HL-60/S4 treated with retinoic acid at 250 ng/mL for 4 days and 3 days (cell line): ENCODE results near the gene MDH1.
"Not testable (repeated sequence)": the region's sequence is repeated elsewhere in the genome, so short reads cannot be mapped to it uniquely, and the experiment has no call there.

Experiments
- in situ Hi-C: fragments of 300-500 bp; cut with MboI; formaldehyde crosslinking; loops from 2 replicates; pipeline ENCODE4 v1.7.0; 2022; ENCODE audit warnings: low sequenced_read_pairs

The MDH1 gene

DNA sequence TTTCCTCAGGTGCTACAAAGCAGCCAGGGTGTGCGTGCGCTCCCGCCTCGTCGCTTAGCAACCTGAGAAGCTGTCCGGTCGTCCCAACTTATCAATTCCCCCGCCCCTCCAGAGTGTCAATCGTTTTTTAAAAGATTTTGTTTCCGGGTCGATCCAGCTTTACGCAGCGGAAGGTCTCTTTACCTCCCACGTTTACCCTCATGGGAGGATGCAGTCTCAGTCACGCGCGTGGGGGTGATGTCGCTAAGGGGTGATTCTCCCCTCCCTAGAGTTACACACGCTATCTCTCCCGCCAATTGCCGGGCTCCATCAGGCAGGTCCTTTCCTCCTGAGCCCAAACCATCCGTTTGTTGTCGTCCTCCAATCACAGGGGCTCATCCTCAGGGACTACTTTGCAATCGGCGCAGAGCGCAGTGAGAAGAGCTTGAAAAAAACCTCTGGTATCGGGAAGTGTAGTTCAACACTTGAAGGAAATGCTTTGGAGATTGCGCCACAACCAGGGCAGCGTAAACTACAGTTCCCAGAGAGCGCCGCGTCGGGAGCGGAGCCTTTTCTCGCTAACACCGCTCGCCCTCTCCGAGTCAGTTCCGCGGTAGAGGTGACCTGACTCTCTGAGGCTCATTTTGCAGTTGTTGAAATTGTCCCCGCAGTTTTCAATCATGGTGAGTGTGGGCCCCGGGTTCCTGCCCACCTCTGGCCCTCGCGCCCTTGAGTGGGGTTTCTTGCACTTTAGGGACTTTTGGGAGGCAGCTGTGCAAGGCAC lies at the start of gene MDH1, which contains the start of gene WDPCP:
Gene MDH1 (plus strand): TSS at position 579 of the 763 bp plus-strand sequence. CDS start 81 bp downstream, at position 660.
Gene WDPCP (minus strand): TSS at position 93 of the 763 bp plus-strand sequence. CDS start 206 bp downstream, outside the sequence.
- in situ Hi-C loops, result no loop called here

- in situ Hi-C loops, result no loop called here
Measured at GRCh38 chr2:63539416-63540162, 49.2 kb upstream of the MDH1 start.

GRCh38 chr2:63544017-63544627 lies 44.6 kb upstream of the MDH1 start:
- in situ Hi-C loops, result no loop called here

- in situ Hi-C loops, result no loop called here
Measured at GRCh38 chr2:63545023-63545422, 43.7 kb upstream of the MDH1 start.

DNA sequence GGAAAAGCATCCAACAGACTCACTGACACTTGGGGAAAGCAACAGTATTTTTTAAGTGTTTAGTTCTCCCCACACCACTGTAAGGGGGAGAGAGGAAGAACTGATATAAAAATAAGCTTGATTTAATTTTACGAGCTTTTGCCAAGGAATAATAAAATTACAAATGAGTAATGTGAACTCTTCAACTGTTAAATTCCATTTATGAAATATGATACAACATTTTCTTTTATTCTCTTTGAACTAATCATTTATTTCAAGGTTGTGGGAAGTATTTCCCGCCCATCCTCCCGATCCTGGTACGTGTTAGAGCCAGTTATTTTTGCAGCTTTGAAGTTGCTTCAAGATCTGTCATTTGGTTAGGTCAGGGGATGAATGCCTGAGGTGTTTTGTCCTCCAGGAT lies 35.7 kb upstream of the MDH1 start:
- in situ Hi-C loops, result no loop called here

DNA sequence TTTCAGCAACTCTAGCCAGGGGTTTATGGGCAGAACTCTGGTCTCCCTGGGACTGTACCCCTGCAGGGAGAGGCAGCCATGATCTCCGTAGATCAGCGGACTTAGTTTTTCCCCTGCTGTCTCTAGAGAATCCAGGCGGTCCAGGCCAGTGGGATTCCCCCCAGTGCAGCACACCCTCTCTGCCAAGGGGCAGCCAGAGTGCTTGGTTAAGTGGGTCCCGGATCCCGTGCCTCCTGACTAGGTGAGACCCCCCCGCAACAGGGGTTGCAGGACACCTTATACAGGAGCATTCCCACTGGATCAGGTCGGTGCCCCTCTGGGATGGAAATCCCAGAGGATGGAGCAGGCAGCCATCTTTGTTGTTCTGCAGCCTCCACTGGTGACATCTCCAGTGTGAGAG lies 33.5 kb upstream of the MDH1 start:
- in situ Hi-C loops, result no loop called here

GRCh38 chr2:63555931-63556330 lies 32.8 kb upstream of the MDH1 start:
- in situ Hi-C loops, result no loop called here

- in situ Hi-C loops, result not testable (repeated sequence)
Measured at GRCh38 chr2:63557819-63558218, 30.9 kb upstream of the MDH1 start.

- in situ Hi-C loops, result not testable (repeated sequence)
Measured at GRCh38 chr2:63558922-63559321, 29.8 kb upstream of the MDH1 start.

GRCh38 chr2:63562751-63563150 lies 26.0 kb upstream of the MDH1 start:
- in situ Hi-C loops, result no loop called here

DNA sequence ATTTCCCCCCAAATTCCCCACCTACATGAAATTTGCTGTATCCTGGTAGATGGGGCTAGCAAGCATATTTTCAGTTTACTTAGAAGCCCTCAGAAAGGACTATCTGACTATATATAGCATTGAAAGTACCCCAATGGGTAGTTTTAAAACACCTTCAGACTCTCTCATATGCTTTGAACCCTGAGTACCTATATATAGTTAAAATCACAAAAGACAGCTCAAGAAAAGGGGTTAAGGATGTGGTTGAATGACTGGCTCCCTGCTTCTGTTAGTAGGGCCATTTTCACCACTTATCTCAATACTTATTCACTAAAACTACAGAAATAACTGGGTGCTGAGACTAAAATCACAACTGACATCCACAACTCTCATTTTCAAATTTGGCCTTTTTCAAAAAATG lies 19.0 kb upstream of the MDH1 start:
- in situ Hi-C loops, result no loop called here

DNA sequence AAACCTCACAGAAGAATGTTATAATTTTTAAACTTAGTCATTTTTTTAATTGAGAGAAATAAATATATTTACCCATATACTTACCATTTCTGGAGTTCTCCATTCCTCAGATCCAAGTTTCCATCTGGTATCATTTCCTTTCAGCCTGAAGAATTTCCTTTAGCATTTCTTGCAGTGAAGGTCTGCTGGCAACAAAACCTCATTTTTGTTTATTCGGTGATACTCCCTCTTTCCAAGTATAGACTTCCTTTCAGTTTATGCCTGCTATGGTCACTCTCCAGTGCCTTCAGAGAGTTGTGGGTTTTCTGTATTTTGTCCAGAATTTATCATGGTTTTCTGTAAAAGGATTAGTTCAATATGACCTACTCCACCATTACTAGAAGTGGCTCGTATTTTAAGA lies 17.5 kb upstream of the MDH1 start:
- in situ Hi-C loops, result no loop called here

- in situ Hi-C loops, result no loop called here
Measured at GRCh38 chr2:63572001-63572400, 16.8 kb upstream of the MDH1 start.

- in situ Hi-C loops, result not testable (repeated sequence)
Measured at GRCh38 chr2:63573026-63573425, 15.7 kb upstream of the MDH1 start.

DNA sequence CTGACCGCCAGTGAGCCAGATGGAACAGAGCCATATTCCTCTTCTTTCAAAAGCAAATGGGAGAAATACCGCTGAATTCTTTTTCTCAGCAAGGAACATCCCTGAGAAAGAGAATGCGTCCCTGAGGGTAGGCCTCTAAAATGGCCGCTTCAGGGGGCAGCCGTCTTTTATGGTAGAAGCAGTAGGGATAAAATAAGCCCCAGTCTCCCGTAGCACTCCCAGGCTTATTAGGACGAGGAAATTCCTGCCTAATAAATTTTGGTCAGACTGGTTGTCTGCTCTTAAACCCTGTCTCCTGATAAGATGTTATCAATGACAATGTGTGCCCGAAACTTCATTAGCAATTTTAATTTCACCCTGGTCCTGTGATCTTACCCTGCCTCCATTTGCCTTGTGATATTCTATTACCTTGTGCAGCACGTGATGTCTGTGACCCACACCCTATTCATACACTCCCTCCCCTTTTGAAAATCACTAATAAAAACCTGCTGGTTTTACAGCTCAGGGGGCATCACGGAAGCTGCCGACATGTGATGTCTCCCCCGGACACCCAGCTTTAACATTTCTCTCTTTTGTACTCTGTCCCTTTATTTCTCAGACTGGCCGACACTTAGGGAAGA lies 14.9 kb upstream of the MDH1 start:
- in situ Hi-C loops, result not testable (repeated sequence)

DNA sequence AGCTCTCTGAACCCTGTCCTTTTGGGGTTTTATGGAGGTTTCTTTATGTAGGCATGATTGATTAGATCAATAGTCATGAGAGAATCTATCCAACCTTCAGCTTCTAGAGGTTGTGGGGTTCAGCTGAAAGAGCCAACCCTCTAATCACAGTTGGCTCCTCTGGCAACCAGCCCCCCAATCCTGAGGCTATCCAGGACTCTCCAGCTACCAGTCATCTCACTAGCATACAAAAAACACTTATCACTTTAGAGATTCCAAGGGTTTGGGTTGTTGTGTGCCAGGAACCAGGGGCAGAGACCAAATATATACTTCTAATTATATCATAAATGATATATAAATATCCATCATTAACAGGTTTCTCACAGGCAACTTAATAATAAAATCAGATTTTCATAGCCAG lies 12.2 kb upstream of the MDH1 start:
- in situ Hi-C loops, result no loop called here

DNA sequence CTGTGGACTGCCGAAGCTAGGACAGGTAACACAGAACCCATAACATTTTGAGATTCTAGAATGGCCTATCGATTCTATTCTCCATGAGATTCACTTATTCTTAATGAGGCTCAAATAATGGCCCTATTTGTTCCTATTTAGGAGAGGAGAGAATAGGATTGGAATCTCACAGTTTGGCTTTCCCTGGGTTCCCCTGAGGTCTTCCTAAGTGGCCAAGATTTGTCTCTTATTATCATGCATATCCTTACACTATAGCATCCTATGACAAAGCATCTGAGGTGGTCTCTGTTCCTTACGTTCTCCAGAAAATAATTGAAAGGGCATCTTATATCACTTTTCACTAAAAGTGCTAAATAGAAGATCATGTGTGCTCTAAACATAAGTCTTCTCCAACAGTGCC lies 10.0 kb upstream of the MDH1 start:
- in situ Hi-C loops, result no loop called here

DNA sequence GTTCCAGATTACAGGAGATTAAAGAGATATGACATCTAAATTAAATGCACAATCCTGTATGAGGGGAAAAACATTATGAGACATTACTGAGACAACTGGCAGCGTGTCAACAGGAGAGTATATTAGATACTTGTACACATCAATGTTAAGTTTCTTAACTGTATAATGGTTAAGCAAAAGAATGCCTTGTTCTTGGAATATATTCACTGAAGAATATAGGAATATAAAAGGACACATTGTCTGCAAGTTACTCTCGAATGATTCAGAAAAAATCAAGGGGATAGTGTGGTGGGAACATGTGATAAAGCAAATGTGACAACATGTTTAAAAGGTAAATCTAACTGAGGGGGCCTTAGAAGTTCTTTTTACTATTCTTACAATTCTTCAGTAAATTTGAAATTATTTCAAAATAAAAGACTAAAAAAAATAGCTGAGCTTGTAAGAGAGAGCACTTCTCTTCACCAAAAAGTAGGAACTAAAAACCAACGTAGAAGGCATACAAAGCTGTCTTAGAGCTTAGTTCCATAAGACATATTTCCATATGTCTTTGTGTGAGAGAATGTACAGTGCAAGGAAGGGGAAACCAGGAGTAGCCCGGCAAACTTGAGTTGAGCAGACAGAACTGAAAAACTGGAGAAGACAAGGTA lies 8.0 kb upstream of the MDH1 start:
- in situ Hi-C loops, result no loop called here

DNA sequence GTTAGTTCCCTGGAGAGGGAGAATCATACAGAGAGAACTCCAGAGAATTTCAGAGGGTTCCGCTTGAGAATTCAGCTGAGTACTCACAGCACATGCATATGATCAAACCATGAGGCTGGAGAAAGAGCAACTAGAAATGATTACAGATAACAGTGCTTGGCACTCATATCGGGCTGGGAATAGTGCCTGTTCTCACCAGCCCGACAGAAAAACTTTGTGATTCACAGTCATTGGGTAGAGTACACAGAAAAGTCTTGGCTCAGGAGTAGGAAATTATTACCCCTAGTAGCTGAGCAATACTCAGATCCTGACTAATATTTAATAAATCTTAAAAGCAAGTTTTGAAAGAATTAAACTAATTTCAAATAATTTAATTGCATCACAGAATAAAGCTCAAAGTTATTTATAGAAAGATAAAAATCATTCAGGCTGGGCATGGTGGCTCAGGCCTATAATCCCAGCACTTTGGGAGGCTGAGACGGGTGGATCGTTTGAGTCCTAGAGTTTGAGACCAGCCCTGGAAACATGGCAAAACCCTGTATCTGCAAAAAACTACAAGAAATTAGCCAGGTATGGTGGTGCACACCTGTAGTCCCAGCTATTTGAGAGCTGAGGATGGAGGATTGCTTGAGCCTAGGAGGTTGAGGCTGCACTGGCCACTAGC lies 7.3 kb upstream of the MDH1 start:
- in situ Hi-C loops, result no loop called here

DNA sequence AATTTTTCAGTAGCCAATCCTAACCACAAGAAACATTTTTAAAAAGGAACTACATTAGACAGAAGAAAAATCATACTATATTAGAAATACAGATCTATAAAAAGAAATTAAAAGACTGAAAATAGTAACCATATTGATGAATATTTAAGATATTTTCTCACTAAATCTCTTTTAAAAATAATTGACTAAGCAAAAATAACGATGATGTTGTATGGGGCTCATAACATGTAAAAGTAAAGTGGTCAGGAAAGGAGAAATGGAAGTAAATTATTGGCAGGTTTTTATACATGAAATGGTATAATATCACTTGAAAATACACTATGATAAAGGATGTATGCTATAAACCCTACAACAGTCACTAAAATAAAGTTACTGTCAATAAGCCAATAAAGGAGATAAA lies 5.9 kb upstream of the MDH1 start:
- in situ Hi-C loops, result no loop called here
